ENCODE data around the gene DGKG. TPM values are rescaled to one million over a fixed set of nuclear protein-coding genes. Genes with fewer than 3 reads are reported as not detected.

The DGKG gene
- total RNA-seq, 1 experiment from 2014 or later, result 45.2 TPM

- intact Hi-C loops (cut with micrococcal nuclease; ENCODE audit: unreplicated experiment), result no loop called here
- H3K4me3 ChIP-seq (ENCODE audit: low read depth, low read length, poor library complexity, severe bottlenecking), result no peak overlapping the region
- TF ChIP-seq EZH2 (IDR thresholded peaks at IDR 0.05; ENCODE audit: borderline replicate concordance, low read depth, low read length, poor library complexity, severe bottlenecking) (no peak), CTCF (conservative IDR thresholded peaks at IDR 0.05; ENCODE audit: low read depth, low read length) (no peak)
- H3K36me3 ChIP-seq (ENCODE audit: insufficient read depth, low read length, poor library complexity, severe bottlenecking), result no peaks in the 10 kb centered on the region
- H3K27ac ChIP-seq (ENCODE audit: low read depth, low read length, poor library complexity, severe bottlenecking), result no peak overlapping the region
- DNase-seq (ENCODE audit: low spot score), result no peak
- no TSS peak for BruUV-seq (replicated peaks)
- no peaks in the 10 kb centered on the region for H3K27me3 ChIP-seq (replicated peaks; ENCODE audit: insufficient read depth, low read depth, low read length, poor library complexity)
- H3K4me1 ChIP-seq (ENCODE audit: insufficient read depth, low read length, poor library complexity, severe bottlenecking), result peaks cover 11% of the 10 kb centered on the region
- ChIA-PET CTCF (no interaction called here), POLR2A (ENCODE audit: low non-redundant PET) (no interaction called here)
- no peaks in the 10 kb centered on the region for H3K9me3 ChIP-seq (ENCODE audit: low read depth, low read length, poor library complexity, severe bottlenecking)
These were observed 136.4 kb downstream of the DGKG start for GRCh38 chr3:186225603-186226002.

DNA sequence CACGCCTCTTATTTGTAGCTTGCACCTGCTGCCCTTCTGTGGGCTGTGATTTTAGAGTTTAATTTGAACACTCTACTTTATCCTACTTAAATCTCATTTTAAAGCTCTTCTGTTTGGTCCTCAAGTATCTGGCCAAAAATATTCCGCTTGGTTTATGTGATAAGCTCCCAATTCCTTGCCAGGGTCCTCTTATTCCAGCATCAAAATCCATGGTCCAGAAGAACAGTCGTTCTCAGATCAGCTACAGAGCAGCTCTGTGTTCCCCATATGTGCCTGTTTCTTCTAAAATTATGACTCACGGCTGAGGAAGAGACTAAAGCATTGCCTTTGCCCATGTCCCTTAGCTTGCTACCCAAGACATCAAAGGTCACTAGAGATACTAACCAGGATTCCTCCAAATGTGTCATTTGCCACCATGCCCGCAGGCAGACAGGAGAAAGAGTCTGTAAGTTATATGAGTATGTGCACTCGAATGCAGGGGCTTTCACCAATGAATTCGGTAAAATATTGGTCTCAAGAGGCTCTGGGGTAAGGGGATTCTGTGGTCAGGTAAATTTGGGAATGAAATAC, 137.9 kb downstream of the DGKG start:
- no peak overlapping the region for H3K27ac ChIP-seq (ENCODE audit: low read depth, low read length, poor library complexity, severe bottlenecking)
- no peaks in the 10 kb centered on the region for H3K36me3 ChIP-seq (ENCODE audit: insufficient read depth, low read length, poor library complexity, severe bottlenecking)
- no TSS peak for BruUV-seq (replicated peaks)
- intact Hi-C loops (cut with micrococcal nuclease; ENCODE audit: unreplicated experiment), result no loop called here
- no peaks in the 10 kb centered on the region for H3K27me3 ChIP-seq (replicated peaks; ENCODE audit: insufficient read depth, low read depth, low read length, poor library complexity)
- H3K9me3 ChIP-seq (ENCODE audit: low read depth, low read length, poor library complexity, severe bottlenecking), result no peaks in the 10 kb centered on the region
- DNase-seq (ENCODE audit: low spot score), result no peak
- ChIA-PET POLR2A (ENCODE audit: low non-redundant PET) (no interaction called here), CTCF (no interaction called here)
- H3K4me1 ChIP-seq (ENCODE audit: insufficient read depth, low read length, poor library complexity, severe bottlenecking), result peaks cover 11% of the 10 kb centered on the region
- no peak overlapping the region for H3K4me3 ChIP-seq (ENCODE audit: low read depth, low read length, poor library complexity, severe bottlenecking)
- TF ChIP-seq EZH2 (IDR thresholded peaks at IDR 0.05; ENCODE audit: borderline replicate concordance, low read depth, low read length, poor library complexity, severe bottlenecking), result no peak
- no peak for TF ChIP-seq CTCF (conservative IDR thresholded peaks at IDR 0.05; ENCODE audit: low read depth, low read length)

- intact Hi-C loops (cut with micrococcal nuclease; ENCODE audit: unreplicated experiment), result no loop called here
These were observed 138.6 kb downstream of the DGKG start for GRCh38 chr3:186223476-186223875.

More at GRCh38 chr3:186223476-186223875, 138.6 kb downstream of the DGKG start:
- POLR2A ChIA-PET (ENCODE audit: low non-redundant PET), result no interaction called here
- Histone ChIP-seq H3K27ac (ENCODE audit: low read depth, low read length, poor library complexity, severe bottlenecking) (no peak overlapping the region), H3K36me3 (ENCODE audit: insufficient read depth, low read length, poor library complexity, severe bottlenecking) (no peaks in the 10 kb centered on the region), H3K4me1 (ENCODE audit: insufficient read depth, low read length, poor library complexity, severe bottlenecking) (peaks cover 11% of the 10 kb centered on the region), H3K27me3 (replicated peaks; ENCODE audit: insufficient read depth, low read depth, low read length, poor library complexity) (no peaks in the 10 kb centered on the region), H3K9me3 (ENCODE audit: low read depth, low read length, poor library complexity, severe bottlenecking) (no peaks in the 10 kb centered on the region), H3K4me3 (ENCODE audit: low read depth, low read length, poor library complexity, severe bottlenecking) (no peak overlapping the region)
- BruUV-seq (replicated peaks), result no TSS peak
- DNase-seq (ENCODE audit: low spot score), result no peak
- TF ChIP-seq CTCF (conservative IDR thresholded peaks at IDR 0.05; ENCODE audit: low read depth, low read length), result no peak
- no peak for TF ChIP-seq EZH2 (IDR thresholded peaks at IDR 0.05; ENCODE audit: borderline replicate concordance, low read depth, low read length, poor library complexity, severe bottlenecking)
- CTCF ChIA-PET, result no interaction called here

Measured in A673 (cell line).